NCI-H460 (cell line): ENCODE results near the gene RIOK3. TPM values are rescaled to one million over a fixed set of nuclear protein-coding genes. Genes with fewer than 3 reads are reported as not detected.

Experiments
- DNase-seq: peaks from one replicate; pipeline ENCODE4 v3.0.0-alpha.2; 2016; ENCODE audit warnings: low read depth; ENCODE audit errors: extremely low read depth
- small RNA-seq, 2 experiments: library from RNA; depleted of rRNA; stranded (forward); fragments of <200 nt; gene quantifications; one replicate each; pipeline ENCODE3, GENCODE V24; 2014
- total RNA-seq: library from RNA; depleted of rRNA; stranded (reverse); fragments of >200 nt; shearing (Covaris generic); gene quantifications from 2 replicates; pipeline ENCODE4 v1.2.3, GENCODE V29; 2014; rRNA removed

RIOK3 gene
- total RNA-seq, 1 experiment from 2014 or later = 105 TPM

- no peak for DNase-seq
Measured at GRCh38 chr18:23526501-23527063, 73.5 kb downstream of the RIOK3 start.

- DNase-seq = no peak
Measured at GRCh38 chr18:23528580-23529472, 75.7 kb downstream of the RIOK3 start.

- DNase-seq = no peak
Measured at GRCh38 chr18:23529604-23530003, 76.5 kb downstream of the RIOK3 start.

GRCh38 chr18:23530195-23530594 lies 77.1 kb downstream of the RIOK3 start:
- DNase-seq = no peak

- no peak for DNase-seq
Measured at GRCh38 chr18:23531912-23532311, 78.8 kb downstream of the RIOK3 start.

Small RNA genes within 50 kb of the gene (small RNA-seq; reads per million reads assigned to genes)
- 0 reads per million in 2 experiments for gene AC026634.1
- gene RF00019 = 0 reads per million in 2 experiments

Other genes starting within 250 kb of the RIOK3 start
- 28.3 and 37.7 TPM in 2 replicates for gene RMC1, start 50.2 kb downstream of the RIOK3 start, total RNA-seq
- gene NPC1, start 133.2 kb downstream of the RIOK3 start, total RNA-seq = 36.0 and 43.3 TPM in 2 replicates
- 6.9 and 7.4 TPM in 2 replicates for gene ANKRD29, start 209.6 kb downstream of the RIOK3 start, total RNA-seq
- gene LAMA3, start 236.2 kb downstream of the RIOK3 start, total RNA-seq = 3.4 and 3.9 TPM in 2 replicates